HT-29 (cell line): Measurements from ENCODE around the gene CCL20. TPM values are rescaled to one million over a fixed set of nuclear protein-coding genes. Genes with fewer than 3 reads are reported as not detected.
"Not testable (repeated sequence)": the region's sequence is repeated elsewhere in the genome, so short reads cannot be mapped to it uniquely, and the experiment has no call there.

Source experiments
- DNase-seq: peaks from one replicate; pipeline ENCODE4 v3.0.0-alpha.2; 2015; ENCODE audit warnings: low spot score
- total RNA-seq: library from RNA; depleted of rRNA; stranded (reverse); fragments of >200 nt; shearing (Covaris generic); gene quantifications from 2 replicates; pipeline ENCODE4 v1.2.3, GENCODE V29; 2014; rRNA removed

Gene CCL20, protein sequence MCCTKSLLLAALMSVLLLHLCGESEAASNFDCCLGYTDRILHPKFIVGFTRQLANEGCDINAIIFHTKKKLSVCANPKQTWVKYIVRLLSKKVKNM
- total RNA-seq, result 0.18 and 0.31 TPM in 2 replicates

DNA sequence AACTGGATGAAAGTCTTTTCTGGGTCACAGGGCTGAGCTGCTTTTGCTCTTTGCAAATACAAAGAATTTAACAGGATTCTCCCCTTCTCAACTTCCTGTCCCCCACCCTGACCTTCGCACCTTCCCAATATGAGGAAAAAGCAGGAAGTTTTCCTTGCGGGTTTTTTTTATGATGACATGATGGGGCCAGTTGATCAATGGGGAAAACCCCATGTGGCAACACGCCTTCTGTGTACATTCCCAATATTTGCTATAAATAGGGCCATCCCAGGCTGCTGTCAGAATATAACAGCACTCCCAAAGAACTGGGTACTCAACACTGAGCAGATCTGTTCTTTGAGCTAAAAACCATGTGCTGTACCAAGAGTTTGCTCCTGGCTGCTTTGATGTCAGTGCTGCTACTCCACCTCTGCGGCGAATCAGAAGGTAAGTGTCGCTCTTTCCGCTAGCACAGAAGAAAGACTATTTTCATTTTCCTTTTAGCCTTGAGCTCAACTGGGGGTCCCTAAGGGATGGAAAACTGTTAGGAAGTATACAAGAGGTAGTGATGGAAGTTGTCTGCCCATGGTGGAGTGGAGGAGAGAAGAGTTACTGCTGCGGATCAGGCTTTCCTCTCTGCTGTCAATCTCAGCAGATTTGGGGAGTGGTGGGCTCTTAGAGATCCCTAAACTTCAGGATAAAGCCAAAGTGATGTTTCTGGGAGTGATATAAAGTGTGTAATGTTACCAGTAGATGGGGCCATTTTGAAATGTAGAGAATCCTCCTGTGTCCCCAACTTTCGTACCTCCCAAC lies at the start of gene CCL20:
CCL20 (plus strand) TSS at position 281 of the 792 bp plus-strand sequence; CDS start at position 351, 70 bp downstream.
- peak; percentile 5 for DNase-seq

DNA sequence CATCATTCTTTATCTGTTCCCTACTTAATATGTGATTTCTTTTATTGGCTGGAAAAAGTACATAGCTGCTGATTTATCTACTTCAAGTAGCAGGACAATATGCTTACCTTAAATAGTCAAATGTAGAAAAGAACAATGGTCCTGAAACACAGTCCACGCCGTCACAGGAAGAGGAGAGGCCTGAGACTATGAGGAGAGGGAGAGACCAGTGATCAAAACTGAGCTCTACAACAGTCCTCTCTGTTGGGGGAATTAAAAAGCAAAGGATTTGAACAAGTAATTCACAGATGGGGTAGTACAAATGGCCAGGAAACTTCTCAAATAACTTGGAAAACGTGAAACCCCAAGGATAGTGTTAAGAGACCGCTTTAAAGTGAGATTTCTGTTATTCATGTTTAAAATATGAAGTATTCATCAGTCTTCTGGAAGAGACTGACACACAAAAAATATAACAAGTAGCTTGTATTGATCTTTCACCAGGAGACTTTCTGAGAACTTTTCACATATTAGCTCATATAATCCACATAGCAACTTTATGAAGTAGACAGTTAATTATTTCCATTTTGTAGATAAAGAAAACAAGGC lies 47.8 kb upstream of the CCL20 start:
- DNase-seq, result no peak

DNA sequence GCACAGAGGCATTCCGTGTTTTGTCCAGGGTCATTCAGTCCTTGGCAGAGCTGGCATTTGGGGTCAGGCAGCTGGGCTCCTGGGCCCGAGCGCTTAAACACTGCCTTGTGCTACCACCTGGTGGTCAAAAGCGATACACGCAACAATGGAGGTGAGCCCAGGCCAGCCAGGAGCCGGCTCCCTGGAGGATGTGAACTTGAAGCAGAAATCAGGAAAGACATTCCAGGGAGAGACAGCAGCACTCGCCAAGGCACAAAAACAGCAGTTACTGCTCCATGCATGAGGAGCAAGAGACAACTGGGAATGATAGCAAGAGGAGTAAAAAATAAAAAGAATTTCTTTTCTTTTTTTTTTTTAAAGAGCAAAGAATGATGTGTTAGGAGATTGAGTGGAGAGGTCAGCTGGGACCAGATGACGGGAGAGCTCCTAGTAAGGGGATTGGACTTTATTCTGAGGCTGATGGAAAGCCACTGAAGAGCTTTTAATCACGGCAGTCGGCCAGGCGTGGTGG lies 47.2 kb upstream of the CCL20 start:
- peak; percentile 90 for DNase-seq

DNA sequence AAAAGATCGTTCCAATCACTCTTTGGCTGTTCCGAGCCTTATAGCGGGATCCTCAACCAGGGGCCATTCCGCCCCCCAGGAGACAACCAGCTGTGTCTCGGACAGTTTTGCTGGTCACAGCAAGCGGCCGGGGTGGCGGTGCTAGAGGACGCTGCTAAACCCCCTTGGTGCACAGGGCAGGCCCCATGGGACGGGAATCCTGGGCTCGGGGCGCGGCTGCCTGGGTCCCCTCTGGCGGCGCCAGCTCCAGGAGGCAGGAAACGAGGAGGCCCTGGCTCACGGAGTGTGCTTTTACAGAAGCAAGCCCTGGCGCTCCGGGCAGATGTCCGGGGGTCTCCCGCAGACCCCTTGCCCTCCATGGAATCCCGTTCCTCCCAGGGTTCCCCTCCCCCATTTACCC lies 45.8 kb upstream of the CCL20 start:
- no peak for DNase-seq

DNA sequence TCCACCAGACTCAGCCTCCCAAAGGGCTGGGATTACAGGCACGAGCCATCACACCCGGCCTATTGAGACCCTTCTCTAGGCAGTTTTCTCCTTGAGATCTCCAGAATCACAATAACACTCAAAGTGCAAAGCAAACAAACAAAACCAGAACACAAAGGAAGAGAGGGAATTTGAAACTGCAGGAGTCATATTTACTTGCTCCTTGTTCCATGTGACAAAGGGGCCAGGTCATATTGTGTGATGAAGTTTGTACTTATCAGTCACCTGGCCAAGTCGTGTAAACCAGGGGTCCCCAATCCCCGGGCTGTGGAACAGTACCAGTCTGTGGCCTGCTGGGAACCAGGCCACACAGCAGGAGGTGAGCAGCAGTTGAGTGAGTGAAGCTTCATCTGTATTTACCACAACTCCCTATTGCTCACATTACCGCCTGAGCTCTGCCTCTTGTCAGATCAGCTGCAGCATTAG lies 41.4 kb upstream of the CCL20 start:
- DNase-seq, result no peak

DNA sequence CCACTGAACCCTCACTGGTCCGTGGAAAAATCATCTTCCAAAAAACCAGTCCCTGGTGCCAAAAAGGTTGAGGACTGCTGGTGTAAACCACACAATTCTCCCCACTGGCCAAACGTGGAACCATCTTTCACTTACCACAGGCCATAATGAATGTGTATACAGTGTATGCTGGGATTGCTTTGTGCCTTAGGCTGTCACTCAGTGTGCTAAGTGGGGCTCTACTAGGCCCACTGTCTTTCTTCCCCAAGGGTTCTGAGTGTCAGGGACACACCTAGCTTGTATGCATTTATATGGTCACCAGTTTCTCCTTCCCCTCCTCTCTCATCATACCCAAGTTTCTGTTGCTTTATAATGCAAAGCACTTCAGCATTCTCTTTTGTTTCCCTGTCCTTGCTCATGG lies 40.7 kb upstream of the CCL20 start:
- DNase-seq, result no peak

DNA sequence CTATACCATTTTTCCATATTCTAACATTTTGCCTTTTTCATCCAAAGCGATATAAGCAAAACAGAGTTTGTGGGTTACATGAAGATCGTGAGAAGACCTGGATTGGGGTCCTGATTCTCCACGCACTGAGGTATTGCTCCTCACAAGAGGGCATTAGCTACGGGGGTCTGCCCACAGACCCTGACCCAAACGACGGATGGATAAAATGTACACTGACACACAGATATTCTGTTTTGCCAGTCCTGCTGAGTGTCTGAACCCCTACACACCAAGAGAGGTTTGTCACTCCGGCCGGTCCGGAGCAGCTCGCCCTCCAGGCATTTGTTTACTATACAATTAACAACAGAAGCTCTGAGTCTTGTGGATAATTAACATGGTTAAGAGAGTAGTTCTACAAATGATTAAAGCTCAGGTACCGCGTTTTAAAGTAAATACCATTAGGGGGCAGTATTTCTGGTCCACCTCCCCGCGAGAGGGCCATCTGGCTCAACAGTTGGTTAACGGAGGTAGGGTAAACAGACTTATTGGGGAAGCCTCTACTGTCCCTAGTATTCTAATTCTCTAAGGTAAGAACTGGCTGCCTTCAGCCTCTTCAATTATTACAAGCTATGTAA lies 39.5 kb upstream of the CCL20 start:
- DNase-seq, result peak; percentile 52

DNA sequence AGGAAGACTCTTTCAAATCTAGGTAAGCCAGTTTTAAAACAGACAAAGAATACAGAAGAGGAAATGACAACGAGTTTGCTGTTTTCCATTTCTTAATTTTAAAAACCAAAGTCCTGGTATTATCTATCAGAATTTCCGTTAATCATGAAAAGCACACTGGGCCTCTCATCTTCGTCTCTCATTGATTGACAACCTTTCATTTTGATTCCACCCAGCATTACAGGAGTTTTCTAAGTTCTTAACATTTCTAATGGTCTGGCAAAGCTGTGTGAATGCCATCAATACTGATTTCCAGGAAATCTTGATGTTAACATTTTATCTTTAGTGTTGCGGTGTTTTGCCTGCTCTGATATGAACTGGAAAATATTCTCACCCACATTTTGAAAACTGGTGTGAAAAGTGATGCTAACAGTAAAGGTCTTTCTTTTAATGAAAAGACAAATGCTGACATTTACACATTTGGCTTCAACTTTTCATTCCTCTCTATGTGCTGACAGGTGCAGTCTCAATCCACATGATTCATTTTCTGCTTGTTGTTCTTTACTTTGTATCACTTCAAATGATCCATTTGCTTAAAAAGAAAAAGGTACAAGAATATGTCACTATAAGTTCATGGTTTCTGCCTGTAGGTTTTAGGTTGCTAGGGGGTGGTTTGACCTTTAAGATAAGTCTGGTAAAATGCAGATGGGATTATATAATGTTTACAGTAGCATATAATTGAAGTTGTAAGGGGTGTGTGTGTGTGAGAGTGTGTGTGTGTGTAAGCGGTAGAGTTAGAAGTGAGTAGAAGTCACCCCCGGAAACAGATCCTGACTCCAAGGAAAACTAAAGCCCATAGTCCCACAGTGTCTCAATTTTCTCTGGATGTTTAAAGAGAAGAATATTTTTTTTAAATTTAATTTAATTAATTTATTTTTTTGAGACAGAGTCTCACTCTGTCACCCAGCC lies 38.5 kb upstream of the CCL20 start:
- DNase-seq, result no peak

DNA sequence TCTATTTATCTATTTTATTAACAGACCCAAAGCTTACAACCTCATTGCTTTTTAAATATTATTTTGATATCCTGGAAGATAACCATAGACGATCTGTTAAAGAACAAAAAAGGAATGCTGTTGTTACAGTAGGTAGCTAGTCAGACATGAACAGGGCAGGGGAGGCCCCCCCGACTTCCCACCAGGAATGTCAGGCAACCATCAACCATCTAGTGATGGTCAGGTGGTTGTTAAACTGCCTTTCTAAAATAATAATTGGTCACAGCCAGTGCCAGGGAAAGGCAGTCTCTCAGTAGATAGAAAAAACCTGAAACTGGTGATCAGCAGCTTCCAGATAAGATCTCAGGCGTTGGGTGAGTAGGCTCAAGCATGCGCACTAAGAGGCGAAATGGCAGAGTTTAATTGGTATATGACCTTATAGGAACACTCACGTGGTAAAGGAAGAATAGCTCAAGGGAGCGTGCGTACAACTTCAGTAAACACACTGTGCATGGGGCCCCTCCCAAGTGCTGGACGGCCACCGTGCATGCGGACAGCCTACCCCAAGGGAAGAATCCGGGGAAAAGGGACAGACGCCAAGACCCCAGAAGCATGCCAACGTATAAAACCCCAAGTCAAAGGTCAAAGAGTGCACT lies 32.5 kb upstream of the CCL20 start:
- peak; percentile 77 for DNase-seq

DNA sequence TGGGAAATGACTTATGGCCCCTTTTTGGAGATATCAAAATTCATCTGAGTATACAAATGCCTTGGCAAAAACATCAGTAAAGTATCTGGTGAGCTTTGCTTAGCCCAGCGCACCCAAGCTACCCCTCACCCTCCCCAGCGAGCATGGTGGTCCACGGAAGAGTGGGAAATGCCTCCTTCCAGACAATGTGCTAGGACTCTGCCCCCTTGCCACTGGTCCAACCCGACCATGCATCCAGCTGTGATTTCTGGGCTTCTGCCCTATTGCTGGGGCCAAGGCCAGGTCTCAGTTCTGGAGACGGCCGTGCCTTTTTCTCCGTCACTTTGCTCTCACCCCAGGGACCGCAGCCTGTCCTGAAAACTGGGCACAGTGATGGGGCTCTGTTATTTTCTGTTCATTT lies 31.8 kb upstream of the CCL20 start:
- DNase-seq, result no peak

DNA sequence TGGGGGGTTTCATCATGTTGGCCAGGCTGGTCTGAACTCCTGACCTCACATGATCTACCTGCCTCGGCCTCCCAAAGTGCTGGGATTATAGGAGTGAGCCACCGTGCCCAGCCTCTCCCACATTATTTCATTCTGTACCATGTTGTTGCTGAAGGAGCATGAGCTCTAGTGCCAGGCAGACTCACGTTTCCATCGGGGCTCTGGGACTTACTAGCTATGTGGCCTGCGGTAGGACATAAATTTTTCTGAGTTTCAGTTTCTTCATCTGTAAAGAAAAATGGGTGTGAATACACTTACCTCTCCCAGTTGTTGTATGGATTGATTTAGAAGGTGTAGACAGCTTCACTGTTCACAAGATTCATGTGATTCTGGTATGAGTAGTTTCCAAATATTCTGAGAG lies 30.8 kb upstream of the CCL20 start:
- no peak for DNase-seq

DNA sequence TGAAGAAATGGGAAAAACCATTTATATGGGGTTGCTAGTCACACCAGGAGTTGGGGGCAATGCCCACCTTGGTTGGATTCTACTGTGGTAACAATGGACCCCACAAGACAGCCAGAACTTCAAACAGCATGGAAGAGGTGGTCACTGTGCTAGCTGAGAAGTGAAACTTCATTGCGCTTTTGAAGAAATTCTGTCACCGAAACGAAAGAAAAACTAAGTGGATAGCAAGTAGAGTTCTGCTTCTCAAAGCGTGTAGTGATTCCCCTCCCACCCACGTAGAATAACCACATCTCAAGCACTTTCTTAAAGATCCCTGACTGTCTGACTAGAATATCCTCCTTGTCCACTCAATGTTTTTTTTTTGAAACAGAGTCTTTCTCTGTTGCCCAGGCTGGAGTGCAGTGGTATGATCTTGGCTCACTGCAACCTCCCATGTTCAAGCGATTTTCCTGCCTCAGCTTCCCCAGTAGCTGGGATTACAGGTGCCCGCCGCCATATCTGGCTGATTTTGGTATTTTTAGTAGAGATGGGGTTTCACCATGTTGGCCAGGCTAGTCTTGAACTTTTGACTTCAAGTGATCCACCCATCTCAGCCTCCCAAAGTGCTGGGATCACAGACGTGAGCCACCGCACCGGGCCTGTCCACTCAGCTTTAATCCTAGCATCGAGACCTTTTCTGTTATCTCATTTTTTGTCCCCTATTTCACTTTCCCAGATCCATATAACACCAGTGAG lies 30.1 kb upstream of the CCL20 start:
- no peak for DNase-seq

DNA sequence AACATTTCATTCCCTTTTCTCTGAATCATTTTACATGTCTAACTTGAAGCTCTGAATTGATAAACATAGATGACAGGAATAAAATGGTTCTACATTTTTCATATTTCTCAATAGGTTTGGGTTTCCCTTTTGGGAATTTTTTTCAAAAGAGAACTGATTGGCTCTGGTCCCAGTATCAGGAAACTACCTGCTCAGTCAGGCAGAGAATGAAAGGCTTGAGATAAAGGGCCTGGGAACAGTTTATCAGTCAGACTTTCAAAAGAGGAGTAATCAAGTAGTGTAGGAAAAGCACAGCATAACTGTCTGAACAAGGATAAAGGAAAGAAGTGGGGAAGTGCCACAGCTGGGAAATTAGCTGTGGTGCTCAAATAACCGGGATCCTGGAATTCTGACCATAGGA lies 28.3 kb upstream of the CCL20 start:
- no peak for DNase-seq

DNA sequence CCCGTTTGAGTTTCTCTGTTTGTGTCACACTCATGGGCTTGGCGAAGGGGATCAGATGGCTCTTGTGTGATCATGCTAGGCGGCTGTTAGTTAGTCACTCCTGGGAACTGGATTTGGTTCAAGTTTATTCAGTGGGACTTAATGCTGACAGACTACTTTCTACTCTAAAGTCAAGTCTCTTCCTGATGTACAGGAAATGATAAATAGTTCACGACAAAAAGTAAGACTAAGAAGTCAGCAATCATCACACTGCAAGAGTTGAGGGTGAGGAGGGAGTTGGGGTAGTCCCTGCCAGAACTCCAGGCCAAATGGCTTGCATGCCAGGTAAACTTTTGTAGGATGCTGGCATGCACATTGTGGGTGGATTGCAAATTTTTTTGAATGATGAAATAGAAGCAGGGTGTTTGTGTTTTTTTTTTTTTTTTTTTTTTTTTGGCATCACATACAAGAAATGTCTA lies 25.1 kb upstream of the CCL20 start:
- no peak for DNase-seq

DNA sequence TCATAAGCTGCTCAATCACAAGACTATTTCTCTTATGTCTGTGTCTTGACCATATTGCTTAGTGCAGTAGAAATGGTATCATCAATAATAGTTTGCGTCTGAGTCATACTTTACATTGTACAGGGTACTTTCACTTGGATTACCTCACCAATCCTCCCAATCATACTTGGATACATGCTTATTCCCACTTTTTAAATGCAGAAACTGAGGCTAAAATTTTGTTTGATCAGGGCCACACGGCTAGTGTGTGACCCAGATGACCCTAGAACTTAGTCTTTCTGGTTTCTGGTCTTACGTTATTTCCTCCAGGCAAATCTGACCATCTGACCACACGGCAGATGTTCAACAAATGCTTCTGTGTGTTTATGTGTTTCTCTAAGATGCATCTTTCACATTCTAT lies 23.8 kb upstream of the CCL20 start:
- no peak for DNase-seq

DNA sequence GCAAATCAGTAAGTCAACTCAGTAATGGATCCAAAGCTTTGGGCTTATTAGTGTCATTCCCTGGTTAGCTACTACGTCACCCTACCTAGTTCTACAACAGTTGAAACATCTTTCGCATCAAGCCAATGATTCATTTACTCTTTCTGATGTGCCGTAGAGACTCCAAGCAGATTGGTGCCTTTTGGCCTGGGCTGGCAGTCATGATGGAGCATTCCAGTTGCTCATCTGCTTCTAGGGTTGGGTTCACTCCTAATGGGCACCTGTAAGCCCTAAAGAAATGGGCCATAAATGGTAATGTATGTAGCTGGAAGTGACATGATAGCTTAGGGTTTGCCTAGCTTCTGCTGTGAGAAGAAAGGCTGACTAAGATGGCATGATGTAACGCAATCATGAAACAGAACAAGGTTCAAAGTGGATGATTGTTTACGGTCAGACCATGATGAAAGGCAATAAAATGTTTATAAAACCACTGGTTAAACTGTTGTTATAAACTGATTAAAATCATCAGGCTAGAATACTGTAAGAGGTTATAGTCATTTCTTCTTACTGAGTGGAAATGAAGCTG lies 20.4 kb upstream of the CCL20 start:
- DNase-seq, result no peak

DNA sequence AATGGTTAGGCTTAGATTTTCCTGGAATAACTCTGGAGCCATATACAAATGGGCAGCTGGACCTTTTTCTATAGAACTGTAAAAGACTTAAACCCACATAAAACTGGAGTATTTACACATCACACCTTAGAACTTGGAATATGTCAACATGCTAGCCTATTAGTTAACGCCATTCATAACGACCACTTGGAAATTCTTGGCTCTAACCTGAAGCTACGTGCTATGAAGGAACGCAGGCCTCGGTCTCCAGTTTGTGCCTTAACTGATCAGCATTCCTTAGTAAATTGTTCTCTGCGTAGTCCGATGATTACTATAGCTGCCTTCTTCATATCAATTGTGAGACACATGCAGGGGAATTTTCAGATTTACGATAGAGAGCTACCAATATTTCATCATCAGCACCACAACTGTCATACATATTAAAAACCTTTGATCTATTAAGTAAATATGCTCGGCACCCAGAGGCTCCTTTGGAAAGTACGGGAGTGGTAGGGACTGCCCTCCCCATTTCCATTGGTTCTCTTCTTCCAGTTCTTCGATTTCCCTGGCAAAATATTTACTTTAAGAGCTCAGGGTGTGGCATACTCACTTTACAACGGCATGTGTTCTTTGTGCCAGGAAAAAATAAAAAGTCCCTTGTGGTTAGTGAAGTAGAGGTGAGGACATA lies 17.5 kb upstream of the CCL20 start:
- DNase-seq, result peak; percentile 76

DNA sequence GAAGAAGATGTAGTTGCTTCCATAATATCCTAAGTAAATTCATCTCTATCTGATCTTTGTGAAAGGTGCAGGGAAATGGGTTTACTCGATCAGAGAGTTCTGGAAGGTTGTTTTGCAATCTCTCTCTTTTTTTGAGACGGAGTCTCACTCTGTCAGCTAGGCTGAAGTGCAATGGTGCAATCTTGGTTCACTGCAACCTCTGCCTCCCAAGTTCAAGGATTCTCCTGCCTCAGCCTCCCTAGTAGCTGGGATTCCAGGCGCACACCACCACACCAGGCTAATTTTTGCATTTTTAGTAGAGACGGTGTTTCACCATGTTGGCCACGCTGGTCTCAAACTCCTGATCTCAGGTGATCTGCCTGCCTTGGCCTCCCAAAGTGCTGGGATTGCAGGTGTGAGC lies 16.9 kb upstream of the CCL20 start:
- not testable (repeated sequence) for DNase-seq

DNA sequence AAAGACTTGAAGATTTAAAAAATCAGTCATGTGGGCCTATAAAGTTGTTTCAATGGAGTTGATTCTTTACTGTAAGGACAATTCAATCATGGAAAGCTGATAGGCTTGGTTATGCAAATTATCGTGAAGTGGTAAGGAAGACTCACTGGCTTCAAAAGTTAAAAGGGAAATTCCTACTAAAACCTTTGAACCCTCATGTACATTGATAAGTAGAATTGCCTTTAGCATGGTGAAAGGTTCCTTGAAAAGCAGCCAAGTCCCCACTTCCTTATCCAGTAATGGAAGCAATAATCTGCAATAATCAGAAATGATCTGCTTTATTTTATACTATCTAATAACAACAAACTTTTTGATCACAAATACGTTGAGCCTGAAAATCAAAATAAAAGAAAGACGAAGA lies 14.4 kb upstream of the CCL20 start:
- DNase-seq, result peak; percentile 23
